ENCODE measurements around the gene MDFI.

The MDFI gene

GRCh38 chr6:41649596-41649995 is 11.3 kb downstream of the MDFI start:
- no peak for DNase-seq (ENCODE audit: low spot score)

GRCh38 chr6:41650120-41650519 is 11.9 kb downstream of the MDFI start:
- no peak for DNase-seq (ENCODE audit: low spot score)

GRCh38 chr6:41651246-41651961 is 13.1 kb downstream of the MDFI start:
- no peak for DNase-seq (ENCODE audit: low spot score)

GRCh38 chr6:41651962-41652657 is 13.8 kb downstream of the MDFI start:
- DNase-seq (ENCODE audit: low spot score), result no peak

DNA sequence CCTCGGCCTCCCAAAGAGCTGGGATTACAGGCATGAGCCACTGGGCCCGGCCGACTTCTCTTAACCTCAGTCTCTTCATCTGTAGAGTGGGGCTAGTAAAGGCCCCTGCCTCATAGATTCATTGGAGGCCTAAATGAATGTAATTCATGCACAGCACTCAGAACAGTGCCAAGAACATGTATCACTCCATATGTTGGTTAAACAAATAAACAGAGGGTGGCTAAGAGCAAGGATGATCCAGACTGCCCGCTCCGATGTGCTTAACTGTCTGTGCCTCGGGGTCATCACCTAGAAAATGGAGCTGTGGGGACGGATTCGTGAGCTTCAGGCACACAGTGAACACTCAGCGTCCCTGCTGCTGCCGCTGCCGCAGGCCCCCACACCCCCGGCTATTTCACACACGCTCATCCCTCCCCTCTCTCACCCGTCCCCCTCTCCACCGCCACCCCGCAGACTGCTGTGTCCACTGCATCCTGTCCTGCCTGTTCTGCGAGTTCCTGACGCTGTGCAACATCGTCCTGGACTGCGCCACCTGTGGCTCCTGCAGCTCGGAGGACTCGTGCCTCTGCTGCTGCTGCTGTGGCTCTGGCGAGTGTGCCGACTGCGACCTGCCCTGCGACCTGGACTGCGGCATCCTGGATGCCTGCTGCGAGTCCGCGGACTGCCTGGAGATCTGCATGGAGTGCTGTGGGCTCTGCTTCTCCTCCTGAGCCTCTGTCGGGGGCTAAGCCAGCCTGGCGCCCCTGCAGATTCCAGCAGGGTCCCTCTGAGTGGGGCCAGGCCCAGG is 14.8 kb downstream of the MDFI start:
- no peak for DNase-seq (ENCODE audit: low spot score)

DNA sequence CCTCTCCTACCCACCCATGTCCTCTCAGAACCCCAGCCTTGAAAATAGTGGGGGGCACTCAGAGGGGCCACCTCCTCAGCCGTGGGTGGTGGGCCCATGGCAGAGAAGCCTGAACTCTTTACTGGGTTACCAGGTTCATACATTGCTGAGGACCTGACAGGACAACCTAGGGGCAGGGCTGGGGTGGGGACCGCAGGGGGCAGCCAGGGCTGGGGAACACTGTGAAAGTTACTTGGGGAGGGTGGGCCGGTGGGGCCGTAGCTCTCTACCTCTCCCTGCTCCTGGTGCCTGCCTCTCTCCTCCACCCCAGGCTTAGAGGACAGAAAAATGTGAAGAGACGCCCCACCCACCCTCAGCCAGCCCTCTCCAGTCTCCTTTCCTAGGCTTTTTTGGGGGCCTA is 15.4 kb downstream of the MDFI start:
- DNase-seq (ENCODE audit: low spot score), result no peak

- DNase-seq (ENCODE audit: low spot score), result no peak
These were observed 16.0 kb downstream of the MDFI start for GRCh38 chr6:41654151-41654697.

GRCh38 chr6:41654698-41655151 is 16.5 kb downstream of the MDFI start:
- no peak for DNase-seq (ENCODE audit: low spot score)

DNA sequence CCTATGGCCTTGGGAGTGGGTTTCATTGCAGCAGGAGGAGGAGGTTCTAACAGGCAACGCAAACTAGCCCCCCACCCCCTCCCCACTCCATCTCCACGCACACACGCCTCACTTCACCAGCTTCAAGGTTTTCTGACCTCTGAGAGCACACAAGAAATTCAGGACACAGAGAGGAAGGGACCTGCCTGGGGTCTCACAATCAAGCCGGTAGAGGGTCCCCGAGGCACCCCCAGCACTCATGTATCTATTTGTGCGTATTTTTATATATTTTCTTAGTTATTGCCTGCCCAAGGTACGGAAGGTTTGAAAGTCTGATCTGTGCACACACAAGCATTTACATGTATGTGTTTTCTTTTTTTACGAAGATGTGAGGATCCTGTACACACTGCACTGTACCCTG is 16.9 kb downstream of the MDFI start:
- no peak for DNase-seq (ENCODE audit: low spot score)

DNA sequence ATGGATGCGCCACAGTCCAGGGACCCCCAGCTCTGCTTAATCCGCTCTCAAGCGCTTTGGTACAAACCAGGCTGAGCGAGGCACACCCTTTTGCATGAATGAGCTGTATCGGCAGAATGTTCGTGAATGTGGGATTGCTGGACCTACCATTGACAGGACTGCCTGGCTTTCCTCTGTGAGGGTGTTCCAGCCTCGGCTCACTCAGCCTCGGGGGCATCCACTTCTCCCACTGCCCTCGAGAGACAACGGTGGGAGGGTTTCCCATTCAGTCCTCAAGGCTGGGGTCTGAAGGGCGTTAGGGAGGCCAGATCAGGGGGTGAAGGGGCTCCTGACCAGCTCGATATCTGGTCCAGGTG is 17.4 kb downstream of the MDFI start:
- no peak for DNase-seq (ENCODE audit: low spot score)

DNA sequence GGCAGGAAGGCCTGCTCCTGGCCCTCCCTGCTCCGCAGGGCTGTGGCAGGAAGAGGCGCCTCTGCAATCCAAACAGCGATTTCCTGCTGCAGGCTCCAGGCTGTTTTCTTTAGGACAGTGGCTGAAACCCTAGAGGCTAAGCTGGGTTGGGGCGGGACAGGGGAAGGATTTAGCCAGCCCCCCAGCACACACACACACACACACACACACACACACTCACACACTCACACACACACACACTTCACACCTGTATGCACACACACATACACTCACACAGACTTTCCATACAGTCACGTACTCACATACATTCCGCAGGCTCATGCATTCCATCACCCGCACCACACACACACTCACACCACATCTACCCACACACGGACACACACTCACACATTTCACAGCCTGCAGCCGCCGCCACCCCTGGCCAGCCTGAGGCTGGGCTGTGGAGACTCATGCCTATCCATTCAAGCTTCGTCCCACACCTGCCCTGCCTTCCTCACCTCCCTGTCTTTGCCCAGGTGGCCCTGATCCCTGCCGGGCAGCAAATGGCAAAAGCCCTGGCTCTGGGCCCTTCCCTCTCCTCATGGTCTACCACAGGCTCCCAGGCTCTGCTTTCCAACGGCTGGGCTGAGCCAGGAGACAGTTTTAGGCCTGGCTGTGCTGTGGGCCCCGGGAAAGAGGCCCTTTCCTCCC is 17.9 kb downstream of the MDFI start:
- no peak for DNase-seq (ENCODE audit: low spot score)

- no peak for DNase-seq (ENCODE audit: low spot score)
These were observed 19.1 kb downstream of the MDFI start for GRCh38 chr6:41657131-41658094.

DNA sequence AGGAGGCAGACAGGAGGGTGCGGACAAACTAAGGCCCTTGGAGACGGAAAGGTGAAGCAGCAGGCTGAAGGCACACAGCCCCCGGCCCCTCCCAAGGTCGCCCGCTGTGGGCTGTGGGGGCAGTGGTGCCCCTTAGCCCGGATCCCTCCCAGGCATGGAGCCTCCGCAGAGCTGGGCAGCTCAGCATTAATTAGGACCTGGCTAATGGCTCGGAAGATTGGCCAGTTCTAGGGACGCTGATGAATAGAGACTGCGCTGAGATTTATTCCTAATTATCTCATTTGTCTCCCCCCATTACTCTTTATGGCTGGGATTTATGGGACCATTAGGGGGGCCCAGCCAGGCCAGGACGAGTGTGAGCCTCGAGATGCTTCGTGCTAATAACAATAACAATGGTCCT is 20.4 kb downstream of the MDFI start:
- DNase-seq (ENCODE audit: low spot score), result no peak

- DNase-seq (ENCODE audit: low spot score), result no peak
These were observed 21.7 kb downstream of the MDFI start for GRCh38 chr6:41659935-41660334.

DNA sequence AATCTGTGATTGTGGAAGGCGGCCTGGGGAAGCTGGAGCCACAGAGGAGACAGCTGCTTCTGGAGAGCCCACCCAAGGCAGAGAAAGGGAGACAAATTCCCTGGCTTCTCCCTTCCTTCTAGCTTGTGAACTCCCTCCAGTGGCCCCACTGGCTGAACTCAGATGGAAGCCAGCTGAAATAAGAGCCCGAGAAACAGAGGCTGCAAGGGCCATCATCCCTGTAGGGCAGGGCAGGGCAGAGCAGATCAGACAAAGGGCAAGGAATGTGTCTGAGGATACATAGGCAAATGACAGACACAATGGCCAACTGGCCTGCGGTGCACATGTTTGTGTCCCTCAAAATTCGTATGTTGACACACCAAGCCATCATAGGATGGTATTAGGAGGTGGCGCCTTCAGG is 25.3 kb downstream of the MDFI start:
- DNase-seq (ENCODE audit: low spot score), result no peak

- DNase-seq (ENCODE audit: low spot score), result no peak
These were observed 26.0 kb downstream of the MDFI start for GRCh38 chr6:41664271-41664670.

DNA sequence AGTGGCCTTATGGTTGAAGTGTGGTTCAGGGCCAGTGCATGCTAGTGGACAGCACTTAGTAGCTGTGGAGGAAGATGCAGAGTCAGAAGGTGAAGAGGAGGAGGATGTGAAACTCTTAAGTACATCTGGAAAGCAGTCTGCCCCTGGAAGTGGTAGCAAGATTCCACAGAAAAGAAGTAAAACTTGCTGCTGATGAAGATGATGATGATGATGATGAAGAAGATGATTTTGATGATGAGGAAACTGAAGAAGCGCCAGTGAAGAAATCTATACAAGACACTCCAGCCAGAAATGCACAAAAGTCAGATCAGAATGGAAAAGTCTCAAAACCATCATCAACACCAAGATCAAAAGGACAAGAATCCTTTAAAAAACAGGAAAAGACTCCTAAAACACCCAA is 28.9 kb downstream of the MDFI start:
- no peak for DNase-seq (ENCODE audit: low spot score)

DNA sequence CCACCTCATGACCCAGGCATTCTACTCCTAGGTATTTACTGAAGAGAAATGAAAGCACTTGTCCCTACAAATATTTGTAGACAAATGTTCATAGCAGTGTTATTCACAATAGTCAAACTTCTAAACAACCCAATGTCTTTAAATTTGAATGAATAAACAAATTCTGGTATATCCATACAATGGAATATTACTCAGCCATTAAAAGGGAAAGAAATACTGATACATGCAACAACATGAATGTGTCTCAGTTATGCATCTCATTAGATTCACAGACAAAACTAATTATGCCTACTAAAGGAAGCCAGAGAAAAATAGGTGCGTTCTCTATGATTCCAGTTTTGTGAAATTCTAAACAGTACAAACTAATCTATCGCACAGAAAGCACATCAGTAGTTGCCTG is 30.7 kb downstream of the MDFI start:
- no peak for DNase-seq (ENCODE audit: low spot score)

DNA sequence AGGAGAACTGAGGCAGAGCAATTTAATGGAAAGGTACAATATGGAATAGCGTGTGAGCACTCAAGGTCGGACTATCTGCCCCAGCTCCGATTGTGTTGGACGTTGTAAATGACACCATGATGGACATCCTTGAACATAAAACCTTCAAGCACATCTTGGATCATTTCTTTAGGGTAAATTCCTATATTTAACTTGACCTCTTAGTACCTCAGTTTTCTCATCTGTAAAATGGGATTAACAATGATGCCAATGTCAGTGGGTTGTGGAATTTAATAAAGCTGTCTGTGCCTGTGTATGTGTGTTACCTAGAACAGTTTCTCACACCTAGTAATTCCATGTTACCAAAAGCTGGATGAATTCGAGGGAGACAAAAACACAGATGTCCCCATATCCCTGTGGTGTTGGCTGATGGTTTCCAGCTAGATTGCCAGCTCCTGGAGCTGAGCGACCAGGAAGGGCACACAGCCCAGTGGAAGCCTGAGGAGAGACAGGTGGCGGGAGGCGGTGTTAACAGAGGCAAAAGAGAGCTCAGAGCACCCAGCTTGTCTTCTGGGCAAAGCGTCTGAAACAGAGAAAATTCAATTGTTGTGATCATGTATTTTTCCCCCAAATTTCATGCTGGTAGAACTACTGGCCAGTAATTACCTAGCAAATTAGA is 32.6 kb downstream of the MDFI start:
- no peak for DNase-seq (ENCODE audit: low spot score)

GRCh38 chr6:41671376-41671775 is 33.1 kb downstream of the MDFI start:
- no peak for DNase-seq (ENCODE audit: low spot score)

Measured in SK-N-DZ (cell line).